Renal cortical epithelial cell (primary cell): ENCODE measurements around the gene CEP250. TPM values are rescaled to one million over a fixed set of nuclear protein-coding genes. Genes with fewer than 3 reads are reported as not detected.
"Not testable (repeated sequence)": the region's sequence is repeated elsewhere in the genome, so short reads cannot be mapped to it uniquely, and the experiment has no call there.

Experiments
- DNase-seq: peaks from one replicate; pipeline ENCODE4 v3.0.0-alpha.2; 2011; ENCODE audit warnings: low read depth
- total RNA-seq: library from RNA; depleted of rRNA; stranded (reverse); fragments of >200 nt; gene quantifications from 2 replicates; pipeline ENCODE4 v1.2.3, GENCODE V29; 2014

Gene CEP250
- total RNA-seq, 1 donor from 2014 or later = 66.0 TPM

DNA sequence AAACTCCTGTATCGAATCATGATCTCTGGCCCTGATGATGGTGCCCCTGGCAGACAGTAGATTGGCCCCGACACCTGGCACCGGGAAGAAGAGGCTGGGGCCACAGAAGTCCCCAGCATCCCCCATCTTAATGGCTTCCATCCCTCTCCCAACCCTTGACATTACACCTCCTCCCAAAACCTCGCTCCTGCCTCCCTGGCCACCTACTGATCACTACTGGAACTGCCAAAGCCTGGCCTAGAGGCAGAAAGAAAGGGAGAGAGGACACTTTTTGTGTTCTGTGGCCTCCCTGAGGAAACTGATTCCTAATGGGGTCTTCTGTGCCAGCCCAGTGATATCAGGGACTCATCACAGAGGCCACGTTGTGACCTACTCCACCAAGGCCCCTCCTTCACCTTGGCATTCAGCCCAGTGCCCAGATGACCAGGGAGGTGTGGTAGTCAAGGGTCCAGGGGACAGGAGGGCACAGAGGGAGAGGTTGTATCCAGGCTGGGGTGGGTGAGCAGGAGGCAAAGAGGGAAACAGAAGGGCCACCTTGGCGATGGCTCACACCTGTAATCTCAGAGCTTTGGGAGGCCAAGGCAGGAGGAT lies 68.0 kb downstream of the CEP250 start:
- DNase-seq = no peak

DNA sequence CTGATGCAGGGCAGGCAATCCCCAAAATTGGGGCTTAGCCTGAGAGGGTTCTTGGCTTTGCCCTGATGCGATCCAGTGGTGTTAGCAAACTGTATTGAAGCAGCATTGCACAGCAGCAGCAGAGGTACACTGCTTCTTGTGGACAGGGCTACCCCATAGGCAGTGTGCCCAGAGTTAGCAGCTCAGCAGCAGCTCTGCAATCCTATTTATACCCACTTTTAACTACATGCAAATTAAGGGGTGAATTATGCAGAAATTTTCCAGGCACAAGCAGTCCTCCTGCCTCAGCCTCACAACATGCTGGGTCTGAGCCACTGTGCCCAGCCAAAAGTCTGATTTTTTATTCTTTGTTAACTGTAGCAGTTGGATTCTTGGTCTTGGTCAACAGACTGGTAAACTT lies 70.2 kb downstream of the CEP250 start:
- no peak for DNase-seq

- DNase-seq = no peak
Observed at GRCh38 chr20:35527122-35527769, 71.8 kb downstream of the CEP250 start.

DNA sequence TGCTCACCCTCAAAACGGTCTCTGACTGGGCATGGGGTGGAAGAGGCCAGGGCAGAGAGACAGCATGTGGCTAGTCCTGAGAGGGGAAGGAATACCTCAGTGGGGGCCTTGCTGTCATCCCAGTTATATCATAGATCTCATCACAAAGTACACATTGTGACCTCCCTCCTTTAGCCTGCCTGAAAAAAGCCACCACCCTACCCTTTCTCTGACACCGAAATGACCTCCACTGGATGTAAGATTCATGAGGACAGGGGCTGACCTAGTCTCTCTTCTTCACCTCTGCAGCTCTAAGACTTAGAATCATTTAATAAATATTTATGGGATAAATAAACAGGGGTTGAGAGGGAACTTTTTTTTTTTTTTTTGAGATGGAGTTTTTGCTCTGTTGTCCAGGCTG lies 74.2 kb downstream of the CEP250 start, which contains the start of gene C20orf173:
C20orf173 (minus strand) TSS at position 101 of the 400 bp plus-strand sequence. CDS start 279 bp downstream, outside the sequence.
- no peak for DNase-seq

DNA sequence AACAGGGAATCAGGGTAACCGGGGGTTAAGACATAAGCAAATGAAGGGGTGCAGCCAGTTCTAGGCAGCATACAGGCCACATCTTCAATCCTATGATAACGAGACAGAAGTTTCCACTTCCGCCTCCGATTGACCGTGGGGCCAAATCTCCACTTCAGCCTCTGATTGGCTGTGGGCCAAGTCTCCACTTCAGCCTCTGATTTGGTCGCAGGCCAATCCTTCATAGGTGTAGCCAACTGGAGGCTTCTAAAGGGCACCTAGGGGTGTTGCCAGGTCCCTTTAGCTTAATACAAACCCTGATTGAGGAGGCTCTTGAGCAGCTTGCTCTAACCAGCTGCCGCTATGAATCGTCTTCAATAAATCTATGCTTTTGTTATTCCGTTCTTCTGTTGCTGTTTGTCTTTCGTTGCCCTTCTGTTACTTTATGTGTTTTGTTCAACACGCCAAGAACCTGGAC lies 84.4 kb downstream of the CEP250 start:
- peak; percentile 28 for DNase-seq

GRCh38 chr20:35541118-35541782 lies 85.9 kb downstream of the CEP250 start:
- DNase-seq = no peak

- DNase-seq = peak; percentile 83
Observed at GRCh38 chr20:35541783-35542662, 86.6 kb downstream of the CEP250 start, which contains the start of gene ERGIC3. ERGIC3 (plus strand) TSS chr20:35542078; CDS start chr20:35542098, 20 bp downstream.

DNA sequence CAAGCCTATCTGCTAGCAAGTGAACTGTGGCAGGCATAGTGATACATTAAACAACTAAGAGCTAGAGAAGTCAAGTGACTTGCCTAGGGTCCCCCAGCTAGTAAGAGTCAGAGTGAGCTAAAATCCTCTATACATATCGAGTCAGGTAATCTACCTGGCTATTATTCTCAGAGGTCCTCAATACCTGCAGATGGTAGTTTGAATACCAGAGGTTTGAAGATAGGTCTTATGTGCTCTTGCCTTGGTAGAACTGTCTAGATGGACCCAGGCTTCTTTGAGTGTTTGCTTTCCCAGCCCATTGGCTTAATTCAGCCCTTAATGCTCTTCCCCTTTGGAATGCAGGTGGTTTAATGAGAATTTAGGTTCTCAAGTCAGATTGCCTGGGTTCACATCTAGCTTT lies 87.6 kb downstream of the CEP250 start:
- no peak for DNase-seq

DNA sequence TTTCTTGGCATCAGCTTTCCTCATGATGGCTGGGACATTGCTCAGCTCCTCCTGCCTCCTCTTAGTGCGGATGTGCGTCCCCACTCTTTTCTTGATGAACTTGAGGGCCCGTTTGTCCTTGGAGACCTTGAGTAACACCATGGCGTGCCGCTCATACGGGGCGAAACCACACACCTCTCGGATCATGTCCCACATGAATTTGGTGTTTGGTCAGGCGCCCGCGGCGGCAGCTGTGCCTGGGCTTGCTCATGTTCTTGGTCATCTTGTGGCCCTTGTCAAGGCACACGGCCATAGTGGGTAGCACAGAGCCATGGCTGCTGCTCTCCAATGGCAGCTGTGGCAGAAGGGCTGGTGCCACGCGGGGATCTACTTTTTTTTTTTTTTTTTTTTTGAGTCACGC lies 89.0 kb downstream of the CEP250 start:
- no peak for DNase-seq

GRCh38 chr20:35544941-35545340 lies 89.5 kb downstream of the CEP250 start:
- peak; percentile 81 for DNase-seq

DNA sequence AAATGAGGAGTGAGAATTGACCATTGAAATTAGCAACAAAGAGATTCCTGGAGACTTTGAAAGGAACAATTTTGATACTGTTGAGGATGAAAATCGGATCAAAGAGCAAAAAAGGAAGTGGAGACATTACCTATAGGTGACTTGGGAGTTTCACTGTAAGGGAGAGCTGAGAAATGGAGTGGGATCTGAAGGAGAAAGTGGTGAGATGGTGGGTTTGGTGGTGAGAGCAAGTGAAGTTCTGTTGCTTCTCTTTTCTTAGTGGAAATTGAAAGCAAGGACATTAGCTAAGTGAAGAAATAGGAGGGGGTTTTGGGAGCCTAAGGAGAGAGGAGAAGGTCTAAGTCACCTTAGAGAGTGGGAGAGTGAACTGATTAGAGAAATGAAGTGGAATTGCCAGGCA lies 90.7 kb downstream of the CEP250 start:
- no peak for DNase-seq

GRCh38 chr20:35547329-35547728 lies 91.9 kb downstream of the CEP250 start:
- DNase-seq = no peak

DNA sequence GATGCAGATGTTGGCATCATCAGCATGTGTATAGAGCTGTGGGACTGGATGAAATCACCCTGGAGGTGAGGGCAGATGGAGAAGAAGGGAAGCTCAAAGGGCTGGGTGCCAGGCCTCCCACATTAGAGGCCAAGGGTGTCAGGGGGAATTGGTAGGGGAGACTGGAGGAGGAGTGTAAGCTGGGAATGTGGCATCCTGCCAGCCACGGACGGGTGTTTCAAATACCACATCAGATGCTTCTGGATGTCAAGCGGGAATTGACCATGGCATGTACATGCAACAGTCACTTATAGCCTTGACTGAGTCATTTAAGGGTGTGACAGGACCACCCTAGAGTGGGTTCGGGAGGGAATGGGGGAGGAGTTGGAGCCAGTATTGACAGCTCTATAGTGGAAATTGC lies 96.1 kb downstream of the CEP250 start:
- no peak for DNase-seq

- no peak for DNase-seq
Observed at GRCh38 chr20:35552914-35553313, 97.5 kb downstream of the CEP250 start.

- not testable (repeated sequence) for DNase-seq
Observed at GRCh38 chr20:35555461-35555860, 100.1 kb downstream of the CEP250 start.

DNA sequence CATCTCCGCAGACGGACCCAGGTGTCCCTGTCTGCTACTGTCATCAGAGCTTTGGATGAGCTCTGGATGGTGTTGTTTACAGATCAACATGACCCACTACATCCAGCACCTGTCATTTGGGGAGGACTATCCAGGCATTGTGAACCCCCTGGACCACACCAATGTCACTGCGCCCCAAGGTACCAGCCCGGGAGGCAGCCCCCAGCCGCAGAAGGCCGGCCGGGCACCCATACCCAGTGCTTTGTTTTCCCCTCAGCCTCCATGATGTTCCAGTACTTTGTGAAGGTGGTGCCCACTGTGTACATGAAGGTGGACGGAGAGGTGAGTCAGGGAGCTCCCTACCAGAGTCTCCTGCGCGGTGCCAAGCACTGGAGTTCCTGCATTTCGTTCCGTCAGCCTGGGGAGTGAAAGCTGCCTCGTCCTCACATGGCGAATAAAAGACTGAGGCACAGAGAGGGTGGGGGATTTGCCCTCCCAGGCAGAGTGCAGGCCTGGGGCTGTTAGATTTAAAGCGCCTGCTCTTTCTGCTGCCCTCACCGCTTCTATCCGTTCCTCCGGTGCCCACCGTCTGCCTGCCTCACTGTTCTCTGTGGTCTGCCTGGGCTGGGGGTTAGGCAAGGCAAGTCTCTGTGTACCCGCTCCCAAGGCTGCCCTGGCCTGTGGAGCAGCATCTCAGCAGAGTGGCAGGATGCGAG lies 100.7 kb downstream of the CEP250 start:
- DNase-seq = no peak

DNA sequence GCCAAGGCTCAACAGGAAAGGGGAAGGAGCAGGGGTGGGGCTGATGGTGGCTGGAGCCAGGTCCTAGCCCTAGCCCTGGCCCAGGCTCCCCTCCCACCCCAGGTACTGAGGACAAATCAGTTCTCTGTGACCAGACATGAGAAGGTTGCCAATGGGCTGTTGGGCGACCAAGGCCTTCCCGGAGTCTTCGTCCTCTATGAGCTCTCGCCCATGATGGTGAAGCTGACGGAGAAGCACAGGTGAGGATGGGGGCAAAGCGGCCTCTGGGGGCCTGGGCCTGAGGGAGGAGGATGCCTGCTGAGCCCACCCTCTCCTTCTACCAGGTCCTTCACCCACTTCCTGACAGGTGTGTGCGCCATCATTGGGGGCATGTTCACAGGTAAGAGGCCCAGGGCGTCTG lies 101.5 kb downstream of the CEP250 start:
- DNase-seq = no peak

- DNase-seq = no peak
Observed at GRCh38 chr20:35558451-35558850, 103.1 kb downstream of the CEP250 start.

DNA sequence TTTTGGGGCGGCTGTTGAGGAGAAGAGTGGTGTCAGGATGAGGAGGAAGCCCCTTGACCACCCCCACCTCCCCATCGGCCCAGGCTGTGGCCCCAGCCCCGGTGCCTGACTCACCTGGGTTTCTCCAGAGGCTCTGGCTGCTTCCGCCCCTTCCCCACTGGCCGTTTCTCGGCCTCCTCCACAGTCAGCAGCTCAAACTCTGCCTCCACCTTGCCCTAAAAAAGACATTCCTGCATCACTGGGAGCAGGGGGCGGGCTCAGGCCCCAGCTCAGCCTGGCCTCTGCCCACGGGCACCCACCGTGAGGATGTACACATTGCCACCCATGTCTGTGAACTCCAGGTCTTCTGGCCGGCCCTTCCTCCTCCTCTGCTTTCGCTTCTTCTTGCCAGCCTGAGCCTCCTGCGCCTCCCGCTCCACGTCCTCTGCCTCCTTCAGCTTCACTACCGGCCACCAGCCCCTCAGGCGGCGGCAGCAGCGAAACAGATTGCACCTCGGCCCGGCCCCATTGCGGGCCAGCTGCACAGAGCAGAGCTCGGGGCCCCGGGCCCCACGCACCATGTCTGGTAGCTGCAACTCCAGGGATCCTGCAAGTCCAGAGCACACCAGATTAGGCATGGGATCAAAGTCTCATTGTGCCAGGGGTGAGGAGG lies 103.8 kb downstream of the CEP250 start:
- DNase-seq = no peak

GRCh38 chr20:35560105-35560511 lies 104.7 kb downstream of the CEP250 start:
- no peak for DNase-seq

- DNase-seq = no peak
Observed at GRCh38 chr20:35560541-35560940, 105.1 kb downstream of the CEP250 start.
